Spleen (tissue), 7 donors: ENCODE data around the gene OGG1.

ENCODE experiments used
- CTCF ChIP-seq, 11 experiments: fragments of 200-600 bp in 7 of 11; fragments of 450-650 bp in 4 of 11; sonication (generic) in 4 of 11; IDR thresholded peaks in 8 of 11; conservative IDR thresholded peaks in 3 of 11; 1 replicate in 7 of 11; 2 replicates in 4 of 11; pipeline versions ENCODE4 v1.4.0 to v1.8.0; 2016 to 2021; ENCODE audit warnings: antibody characterized with exemption in 11 of 11, inconsistent platforms in 4 of 11, mild to moderate bottlenecking in 1 of 11
- POLR2A ChIP-seq, 3 donors: fragments of 450-650 bp; IDR thresholded peaks; one replicate each; pipeline ENCODE4 v1.5.1; 2017; ENCODE audit warnings: antibody characterized with exemption in 3 of 3, mild to moderate bottlenecking in 1 of 3
- donor health status: DM: no; HTN: no; CAD: no; lungs with moderate emphysema.
- donor health status: DM: no; HTN: no; CAD: no.
- donor health status: DM: no; HTN: no; CAD: no.

- TF ChIP-seq CTCF (IDR thresholded peaks at IDR 0.05 in 8 of 11, conservative IDR thresholded peaks at IDR 0.05 in 3 of 11) (no peak), POLR2A (IDR thresholded peaks at IDR 0.05) (no peak)
These were observed 34.6 kb upstream of the OGG1 start for GRCh38 chr3:9715136-9715535.
